ENCODE measurements around the gene CADPS. TPM values are rescaled to one million over a fixed set of nuclear protein-coding genes. Genes with fewer than 3 reads are reported as not detected.

The CADPS gene
- total and polyA plus RNA-seq, 12 donors: 1.4 to 36.6 (median 21.6) TPM

DNA sequence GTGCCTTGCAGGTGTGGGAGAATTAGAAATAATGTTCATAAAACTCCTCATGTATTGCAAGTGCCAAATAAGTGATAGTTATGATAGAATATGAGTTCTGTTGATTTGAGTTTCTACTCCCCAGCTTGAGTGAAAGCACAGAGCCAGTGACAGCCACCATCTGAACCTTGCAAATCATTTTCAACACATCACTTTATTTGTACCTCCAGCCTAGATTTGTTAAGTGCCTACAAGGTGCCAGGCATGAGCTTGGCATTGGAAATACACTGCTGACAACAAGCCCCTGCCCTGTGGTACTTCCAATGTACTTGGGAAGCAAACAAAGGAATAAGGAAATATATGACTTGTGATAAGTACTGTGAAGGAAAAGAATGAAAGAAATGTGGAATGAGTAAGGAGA lies 518.9 kb downstream of the CADPS start:
- Histone ChIP-seq H3K4me1 (no peaks in the 10 kb centered on the region), H3K27ac (no peak overlapping the region), H3K4me3 (no peak overlapping the region), H3K36me3 (no peaks in the 10 kb centered on the region), H3K27me3 (peaks cover 0 to 76% (median 38%) of the 10 kb centered on the region in 7 donors), H3K9me3 (no peaks in the 10 kb centered on the region)
- TF ChIP-seq, protein P1, sequence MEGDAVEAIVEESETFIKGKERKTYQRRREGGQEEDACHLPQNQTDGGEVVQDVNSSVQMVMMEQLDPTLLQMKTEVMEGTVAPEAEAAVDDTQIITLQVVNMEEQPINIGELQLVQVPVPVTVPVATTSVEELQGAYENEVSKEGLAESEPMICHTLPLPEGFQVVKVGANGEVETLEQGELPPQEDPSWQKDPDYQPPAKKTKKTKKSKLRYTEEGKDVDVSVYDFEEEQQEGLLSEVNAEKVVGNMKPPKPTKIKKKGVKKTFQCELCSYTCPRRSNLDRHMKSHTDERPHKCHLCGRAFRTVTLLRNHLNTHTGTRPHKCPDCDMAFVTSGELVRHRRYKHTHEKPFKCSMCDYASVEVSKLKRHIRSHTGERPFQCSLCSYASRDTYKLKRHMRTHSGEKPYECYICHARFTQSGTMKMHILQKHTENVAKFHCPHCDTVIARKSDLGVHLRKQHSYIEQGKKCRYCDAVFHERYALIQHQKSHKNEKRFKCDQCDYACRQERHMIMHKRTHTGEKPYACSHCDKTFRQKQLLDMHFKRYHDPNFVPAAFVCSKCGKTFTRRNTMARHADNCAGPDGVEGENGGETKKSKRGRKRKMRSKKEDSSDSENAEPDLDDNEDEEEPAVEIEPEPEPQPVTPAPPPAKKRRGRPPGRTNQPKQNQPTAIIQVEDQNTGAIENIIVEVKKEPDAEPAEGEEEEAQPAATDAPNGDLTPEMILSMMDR (IDR thresholded peaks at IDR 0.05): no peak
- ATAC-seq: no peak
- intact Hi-C loops (cut with DNase I): no loop called here
- no peak for DNase-seq

DNA sequence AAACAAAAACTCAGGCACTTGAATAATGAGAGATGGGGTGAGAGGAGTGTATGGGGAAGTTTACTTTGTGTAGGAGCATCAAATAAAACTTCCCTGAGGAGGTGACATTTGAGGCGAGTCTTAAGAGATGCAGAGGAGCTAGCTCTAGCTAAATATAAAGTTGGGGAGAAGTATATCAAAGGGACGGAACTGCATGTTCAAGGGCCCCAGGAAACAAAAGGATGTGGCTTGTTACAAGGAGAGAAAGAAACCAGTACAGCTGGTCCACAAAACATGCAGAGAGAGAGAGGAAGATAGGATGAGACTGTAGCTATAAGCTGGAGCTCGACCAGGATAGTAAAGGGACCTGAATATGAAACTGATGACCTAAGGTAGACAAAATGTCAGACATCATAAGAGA lies 519.5 kb downstream of the CADPS start:
- Histone ChIP-seq H3K27me3 (peaks cover 0 to 76% (median 42%) of the 10 kb centered on the region in 7 donors), H3K4me1 (no peaks in the 10 kb centered on the region), H3K27ac (no peak overlapping the region), H3K36me3 (no peaks in the 10 kb centered on the region), H3K9me3 (no peaks in the 10 kb centered on the region), H3K4me3 (no peak overlapping the region)
- intact Hi-C loops (cut with DNase I): no loop called here
- no peak for DNase-seq
- ATAC-seq: no peak
- TF ChIP-seq, protein P1 (IDR thresholded peaks at IDR 0.05): no peak
- 77 to 81% methylated on average over 3 of the region's 3 CpGs for WGBS, 2 donors
